Thyroid gland (tissue), 4 donors: ENCODE data around the gene HOXD8.

Experiments used
- CTCF ChIP-seq, 6 experiments: fragments of 200-600 bp in 3 of 6; fragments of 450-650 bp in 3 of 6; sonication (generic) in 3 of 6; IDR thresholded peaks; one replicate each; pipeline ENCODE4 v1.5.1; 2016 to 2019; ENCODE audit warnings: antibody characterized with exemption in 6 of 6, mild to moderate bottlenecking in 2 of 6, inconsistent platforms in 1 of 6, moderate library complexity in 1 of 6
- POLR2A ChIP-seq, 2 donors: fragments of 450-650 bp; IDR thresholded peaks; one replicate each; pipeline ENCODE4 v1.6.1; 2017; ENCODE audit warnings: antibody characterized with exemption in 2 of 2, mild to moderate bottlenecking in 2 of 2, moderate library complexity in 1 of 2

- TF ChIP-seq CTCF (IDR thresholded peaks at IDR 0.05) (no peak), POLR2A (IDR thresholded peaks at IDR 0.05) (no peak)
Measured at GRCh38 chr2:176095421-176095820, 34.1 kb upstream of the HOXD8 start.
